NCI-H2196 (cell line): ENCODE results near the gene ANKS3.

Source experiments
- DNase-seq: peaks from one replicate; lab custom pipeline; 2025; ENCODE audit not compliant: unreplicated experiment; lab: John Stamatoyannopoulos, UW

ANKS3 gene

GRCh38 chr16:4685776-4686496 lies 48.1 kb downstream of the ANKS3 start:
- DNase-seq = no peak

GRCh38 chr16:4685292-4685691 lies 48.8 kb downstream of the ANKS3 start:
- no peak for DNase-seq

- DNase-seq = no peak
Measured at GRCh38 chr16:4684763-4685162, 49.3 kb downstream of the ANKS3 start.

DNA sequence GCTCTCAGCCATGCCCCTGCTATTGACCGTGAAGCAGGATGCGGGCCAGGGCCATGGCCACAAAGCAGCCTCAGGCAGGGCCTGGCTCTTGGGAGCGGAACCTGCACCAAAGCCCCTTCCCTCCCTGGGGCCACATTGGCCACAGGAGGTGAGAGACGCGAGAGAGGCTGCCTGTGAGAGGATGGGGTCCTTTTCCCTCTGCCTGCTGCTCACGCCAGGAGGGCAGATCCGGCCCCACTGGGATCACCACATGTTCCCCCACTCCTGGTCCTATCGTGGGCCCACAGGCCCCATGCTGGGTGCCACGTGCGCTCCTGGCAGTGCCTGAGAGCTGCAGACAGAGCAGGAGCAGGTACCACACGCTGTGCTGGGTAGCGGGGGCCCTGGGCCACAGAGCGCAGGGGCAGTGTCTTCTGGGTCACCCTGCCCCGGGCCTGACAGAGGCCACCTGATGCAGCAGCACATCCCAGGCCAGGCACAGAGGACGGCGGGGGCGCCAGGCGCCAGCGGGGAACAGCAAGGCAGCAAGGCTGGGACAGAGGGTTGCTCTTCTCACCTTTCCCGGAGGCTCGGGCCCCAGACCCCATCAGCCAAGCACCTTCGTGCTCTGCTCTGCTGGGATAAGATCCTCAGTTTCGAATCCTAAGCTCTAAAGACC lies 49.9 kb downstream of the ANKS3 start:
- DNase-seq = no peak

DNA sequence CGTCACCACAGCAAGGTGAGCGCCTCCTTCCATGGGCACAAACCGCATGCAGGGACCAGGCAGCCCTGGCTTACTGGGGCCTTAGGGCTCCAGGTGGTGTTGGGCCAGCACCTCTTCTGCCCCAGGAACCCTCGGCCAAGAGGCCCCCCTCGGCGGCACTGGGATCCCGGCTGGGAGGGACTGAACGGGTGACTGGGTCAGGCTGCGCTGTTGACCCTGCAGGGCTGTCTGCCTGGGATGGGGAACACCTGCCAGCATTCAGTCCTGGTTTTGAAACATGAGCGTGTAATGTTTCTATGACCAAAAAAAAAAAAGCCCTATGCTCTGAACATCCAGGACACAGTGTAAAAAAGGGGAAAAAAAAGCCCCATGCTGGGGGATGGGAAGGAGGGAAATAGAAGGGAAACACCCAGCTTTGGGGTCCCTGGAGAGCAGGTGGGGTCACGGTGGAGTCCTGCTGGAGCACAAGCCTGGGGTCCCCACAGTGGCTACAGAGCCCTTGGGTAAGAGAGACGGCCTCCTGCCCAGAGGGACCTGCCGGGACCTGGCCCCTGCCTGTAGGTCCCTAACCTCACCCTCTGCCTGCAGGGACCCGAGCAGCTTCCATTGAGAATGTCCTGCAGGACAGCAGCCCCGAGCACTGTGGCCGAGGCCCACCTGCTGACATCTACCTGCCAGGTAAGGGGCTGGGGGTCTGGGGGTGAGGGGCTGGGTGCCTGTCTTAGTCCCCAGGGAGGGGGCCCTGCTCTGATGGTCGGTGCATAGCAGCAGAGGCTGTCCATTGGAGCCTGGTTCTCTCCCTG lies 50.6 kb downstream of the ANKS3 start:
- DNase-seq = no peak

DNA sequence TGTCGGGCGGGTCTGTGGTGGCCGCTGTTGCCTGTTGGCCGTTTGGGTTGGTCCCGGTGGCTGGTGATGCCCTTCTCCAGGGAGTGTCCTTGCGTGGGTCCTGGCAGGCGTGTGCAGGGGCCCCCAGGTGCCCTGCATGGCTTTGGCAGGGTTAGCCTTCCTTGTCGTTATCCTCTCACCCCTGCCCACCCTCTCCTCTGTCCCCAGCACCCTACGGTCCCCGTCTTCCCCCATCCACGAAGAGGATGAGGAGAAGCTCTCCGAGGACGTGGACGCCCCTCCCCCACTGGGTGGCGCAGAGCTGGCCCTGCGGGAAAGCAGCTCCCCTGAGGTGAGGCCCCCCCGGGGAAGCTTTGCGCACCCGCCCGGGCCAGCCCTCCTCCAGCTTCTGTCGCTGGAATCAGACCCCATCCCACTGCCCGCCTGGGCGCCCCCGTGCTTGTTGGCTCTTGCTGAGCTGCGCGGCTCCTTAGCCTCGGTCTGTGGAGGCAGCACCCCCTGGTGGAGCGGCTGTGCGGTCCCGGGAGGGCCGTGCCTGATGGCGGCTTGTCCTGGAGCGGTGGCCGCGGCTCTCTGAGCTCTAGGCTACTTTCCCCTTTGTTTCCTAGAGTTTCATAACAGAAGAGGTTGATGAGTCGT lies 51.3 kb downstream of the ANKS3 start:
- DNase-seq = peak; percentile 28

DNA sequence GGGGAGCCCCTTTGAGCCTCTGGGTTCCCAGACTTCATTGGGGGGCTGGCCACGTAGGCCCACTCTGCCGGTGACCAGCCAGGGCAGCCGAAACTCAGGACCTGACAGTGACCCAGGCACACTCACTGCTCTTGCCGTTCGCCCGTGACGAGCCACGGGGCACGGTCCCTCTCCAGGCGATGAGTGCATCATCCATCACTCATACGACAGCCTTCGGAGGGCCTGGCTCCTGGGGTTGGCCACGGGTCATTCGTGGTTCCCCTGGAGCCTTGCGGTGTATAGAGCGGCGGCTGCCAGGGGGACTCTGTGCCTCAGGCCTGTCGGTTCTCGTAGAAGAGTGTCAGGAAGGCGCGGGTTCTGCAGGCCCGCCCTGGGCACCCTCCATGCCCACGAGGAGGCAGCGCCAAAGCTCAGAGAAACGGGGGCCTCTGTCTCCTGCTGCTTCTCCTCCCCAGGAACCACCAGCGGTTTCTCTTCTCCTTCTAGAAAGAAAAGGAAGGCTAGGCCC lies 51.9 kb downstream of the ANKS3 start:
- no peak for DNase-seq

- DNase-seq = no peak
Measured at GRCh38 chr16:4681471-4682083, 52.5 kb downstream of the ANKS3 start.

- DNase-seq = no peak
Measured at GRCh38 chr16:4680673-4681470, 53.2 kb downstream of the ANKS3 start.

DNA sequence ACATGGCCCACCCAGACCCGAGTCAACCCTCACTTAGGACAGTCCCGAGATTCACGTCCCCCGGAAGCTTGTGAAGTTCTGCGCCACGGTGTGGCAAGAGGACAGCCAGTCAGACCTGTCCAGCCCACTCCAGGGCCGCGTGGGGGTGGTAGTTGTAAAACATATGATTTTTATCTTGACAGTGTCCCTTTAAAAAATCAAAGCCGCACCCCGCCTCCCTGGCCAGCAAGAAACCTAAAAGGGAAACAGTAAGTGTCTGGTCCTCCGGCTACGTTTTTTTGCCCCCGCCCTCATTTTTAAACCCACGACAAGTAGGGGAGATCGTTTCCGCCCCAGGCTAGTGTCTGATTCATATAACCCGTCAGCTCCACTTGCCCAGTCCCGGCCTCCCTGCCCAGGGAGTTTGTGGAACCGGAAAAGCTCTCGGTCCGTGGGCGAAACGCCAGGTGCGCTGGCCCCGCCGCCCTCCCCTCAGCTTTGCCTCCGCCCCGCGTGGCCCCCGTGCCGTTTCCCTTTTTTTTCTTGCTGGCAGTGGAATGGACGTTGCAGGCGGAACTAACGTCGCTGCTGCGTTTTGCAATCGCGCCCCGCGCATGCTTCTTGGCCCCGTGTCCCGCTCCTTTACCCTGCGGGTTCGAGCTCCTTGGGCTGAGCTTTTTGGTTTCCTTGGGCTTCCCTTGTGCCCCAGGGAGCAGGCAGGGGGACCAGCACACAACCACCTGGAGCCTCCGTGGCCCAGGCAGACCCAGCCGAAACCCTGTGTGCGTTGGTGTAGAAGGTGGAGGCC lies 54.0 kb downstream of the ANKS3 start:
- DNase-seq = no peak

DNA sequence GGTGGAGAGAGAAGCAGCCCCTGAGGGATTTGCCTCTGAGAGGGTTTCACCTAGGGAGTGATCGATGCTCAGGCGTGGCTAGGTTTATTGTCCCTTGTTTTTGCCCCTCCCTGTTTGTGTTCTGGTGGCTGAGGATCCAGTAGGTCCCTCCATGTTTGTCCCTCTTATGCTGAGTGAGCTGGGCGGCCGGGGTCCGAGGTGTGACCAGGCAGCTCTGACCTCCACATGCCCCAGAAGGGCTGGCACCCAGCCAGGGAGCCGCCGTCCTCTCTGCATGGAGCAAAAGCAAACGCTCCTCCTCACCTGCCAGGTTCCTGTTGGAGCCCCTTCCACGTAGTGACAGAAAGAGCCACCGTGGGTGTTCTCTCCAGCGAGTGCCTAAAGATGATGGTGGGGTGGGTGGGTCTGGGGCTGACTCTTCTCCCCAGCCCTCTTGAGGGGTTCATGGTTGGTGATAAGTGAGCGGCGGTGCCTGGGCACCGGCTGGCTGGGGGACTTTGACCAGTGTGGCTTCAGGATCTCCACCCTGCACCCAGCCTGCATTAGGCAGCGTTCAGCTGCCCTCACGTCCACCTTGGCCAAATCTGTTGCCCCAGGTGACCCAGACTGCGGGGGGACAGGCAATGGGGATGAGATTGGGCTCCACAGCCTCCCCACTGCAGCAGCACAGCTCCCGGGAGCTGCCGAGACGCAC lies 54.8 kb downstream of the ANKS3 start:
- peak; percentile 17 for DNase-seq

DNA sequence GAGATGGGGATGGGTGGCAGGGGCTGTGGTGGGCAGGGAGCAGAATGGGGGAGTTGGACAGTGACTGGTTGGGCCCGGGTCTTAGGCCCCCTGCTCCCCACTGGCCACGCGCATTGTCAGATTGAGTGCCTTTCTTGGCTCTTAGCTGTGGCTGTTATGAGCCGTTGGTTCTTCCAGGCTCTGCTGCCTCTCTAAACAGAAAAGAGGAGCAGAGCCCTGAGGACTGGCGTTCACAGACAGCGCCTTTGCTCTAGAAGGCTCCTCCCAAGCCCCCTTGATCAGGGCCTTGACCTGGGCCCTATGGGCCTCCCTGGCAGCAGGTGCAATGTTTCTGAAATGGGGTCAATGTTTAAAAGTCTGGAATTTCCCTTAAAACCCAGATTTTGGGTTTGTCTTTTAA lies 55.5 kb downstream of the ANKS3 start:
- DNase-seq = no peak

- no peak for DNase-seq
Measured at GRCh38 chr16:4677994-4678393, 56.1 kb downstream of the ANKS3 start.

GRCh38 chr16:4677390-4677789 lies 56.7 kb downstream of the ANKS3 start:
- no peak for DNase-seq

GRCh38 chr16:4676831-4677230 lies 57.2 kb downstream of the ANKS3 start:
- DNase-seq = no peak

DNA sequence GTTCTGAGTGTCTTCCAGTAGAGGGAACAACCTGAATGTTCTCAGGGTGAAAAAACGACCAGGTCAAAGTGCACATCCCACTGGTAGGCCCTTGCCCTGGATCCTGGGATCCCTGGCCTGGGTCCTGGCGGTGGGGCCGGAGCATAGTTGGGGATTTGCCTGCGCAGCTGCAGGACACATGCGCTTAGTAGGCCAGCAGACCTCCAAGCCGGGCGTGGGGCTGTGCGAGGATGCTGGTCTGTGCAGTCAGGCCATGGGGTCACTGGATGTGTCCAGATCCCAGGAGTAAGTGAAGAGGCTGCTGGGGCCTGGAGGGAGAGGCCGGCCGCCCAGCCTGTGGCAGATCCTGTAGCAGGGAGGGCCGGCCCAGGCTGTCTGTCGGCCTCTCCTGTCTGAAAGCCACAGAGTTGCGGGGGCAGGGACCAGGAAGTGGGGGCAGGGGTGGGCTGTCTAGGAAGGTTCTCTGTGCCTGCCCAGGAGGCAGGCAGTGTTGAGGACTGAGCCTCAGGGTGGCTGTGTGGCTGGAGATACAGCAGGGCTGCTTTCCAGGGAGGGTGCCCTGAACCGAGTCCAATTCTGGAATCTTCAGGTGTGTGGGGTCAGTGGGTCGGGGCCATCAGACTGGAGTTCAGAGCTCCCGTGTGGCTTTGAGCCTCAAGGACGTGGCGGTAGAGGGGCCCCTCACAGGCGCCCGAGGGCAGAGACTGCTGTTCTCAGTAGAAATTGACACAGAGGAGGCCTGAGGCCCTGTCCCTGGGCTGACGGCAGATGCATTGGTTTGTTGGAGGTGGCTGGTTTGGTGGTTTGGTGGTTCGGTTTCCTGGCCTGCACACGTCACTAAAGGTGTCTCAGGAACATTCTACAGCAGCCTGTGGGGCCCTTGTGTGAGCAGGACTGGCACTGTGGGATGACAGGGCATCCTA lies 57.9 kb downstream of the ANKS3 start:
- DNase-seq = no peak

DNA sequence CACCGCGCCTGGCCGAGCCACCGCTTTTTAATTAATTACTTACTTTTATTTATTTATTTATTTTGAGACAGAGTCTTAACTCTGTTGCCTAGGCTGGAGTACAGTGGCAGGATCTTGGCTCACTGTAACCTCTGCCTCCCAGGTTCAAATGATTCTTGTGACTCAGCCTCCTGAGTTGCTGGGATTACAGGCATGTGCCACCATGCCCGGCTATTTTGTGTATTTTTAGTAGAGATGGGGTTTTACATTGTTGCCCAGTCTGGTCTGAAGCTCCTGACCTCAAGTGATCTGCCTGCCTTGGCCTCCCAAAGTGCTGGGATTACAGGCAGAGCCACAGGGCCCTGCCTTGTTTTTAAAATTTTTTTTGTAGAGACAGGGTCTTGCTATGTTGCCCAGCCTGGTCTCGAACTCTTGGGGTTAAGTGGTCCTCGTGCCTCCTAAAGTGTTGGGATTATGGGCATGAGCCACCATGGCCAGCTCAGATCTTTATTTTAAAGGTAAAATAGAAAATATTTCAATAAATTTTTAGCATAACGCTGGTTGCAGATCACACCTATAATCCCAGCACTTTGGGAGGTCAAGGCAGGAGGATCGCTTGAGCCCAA lies 59.0 kb downstream of the ANKS3 start:
- no peak for DNase-seq
